OCI-LY7 (cell line): ENCODE measurements around the gene CYP4F2.

Experiments used
- EZH2phosphoT487 ChIP-seq: fragments of 200-600 bp; sonication (generic); IDR thresholded peaks from 2 replicates; pipeline ENCODE4 v1.6.1; 2018; ENCODE audit warnings: low read depth, borderline replicate concordance, mild to moderate bottlenecking, mixed run types, antibody characterized with exemption, low read length, moderate library complexity, mixed read lengths
- TF ChIP-seq, protein P1 (sequence below): fragments of 200-600 bp; sonication (generic); conservative IDR thresholded peaks from 2 replicates; pipeline ENCODE4 v1.5.1; 2014; ENCODE audit warnings: mild to moderate bottlenecking, antibody characterized with exemption, low read length, moderate library complexity, mixed read lengths

DNA sequence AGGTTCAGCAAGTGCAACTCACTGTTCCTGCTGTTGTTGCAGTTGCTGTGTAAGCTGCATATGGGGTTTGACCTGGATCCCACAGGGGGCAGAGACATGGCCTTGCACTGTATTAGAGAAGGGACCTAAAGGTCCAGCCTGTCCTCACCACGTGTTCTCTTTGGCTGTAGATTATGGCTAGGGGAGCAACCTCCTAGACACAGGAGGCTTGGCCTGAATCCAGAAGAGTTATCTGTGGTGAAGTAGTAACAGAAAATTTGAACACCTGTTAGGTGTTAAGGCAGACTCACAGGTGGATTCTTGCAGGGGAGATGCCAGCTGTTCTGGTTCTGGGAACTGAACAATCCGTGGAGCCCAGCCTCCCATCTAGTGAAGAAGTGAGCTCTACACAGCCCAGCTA, 39.9 kb upstream of the CYP4F2 start:
- TF ChIP-seq, protein P1, sequence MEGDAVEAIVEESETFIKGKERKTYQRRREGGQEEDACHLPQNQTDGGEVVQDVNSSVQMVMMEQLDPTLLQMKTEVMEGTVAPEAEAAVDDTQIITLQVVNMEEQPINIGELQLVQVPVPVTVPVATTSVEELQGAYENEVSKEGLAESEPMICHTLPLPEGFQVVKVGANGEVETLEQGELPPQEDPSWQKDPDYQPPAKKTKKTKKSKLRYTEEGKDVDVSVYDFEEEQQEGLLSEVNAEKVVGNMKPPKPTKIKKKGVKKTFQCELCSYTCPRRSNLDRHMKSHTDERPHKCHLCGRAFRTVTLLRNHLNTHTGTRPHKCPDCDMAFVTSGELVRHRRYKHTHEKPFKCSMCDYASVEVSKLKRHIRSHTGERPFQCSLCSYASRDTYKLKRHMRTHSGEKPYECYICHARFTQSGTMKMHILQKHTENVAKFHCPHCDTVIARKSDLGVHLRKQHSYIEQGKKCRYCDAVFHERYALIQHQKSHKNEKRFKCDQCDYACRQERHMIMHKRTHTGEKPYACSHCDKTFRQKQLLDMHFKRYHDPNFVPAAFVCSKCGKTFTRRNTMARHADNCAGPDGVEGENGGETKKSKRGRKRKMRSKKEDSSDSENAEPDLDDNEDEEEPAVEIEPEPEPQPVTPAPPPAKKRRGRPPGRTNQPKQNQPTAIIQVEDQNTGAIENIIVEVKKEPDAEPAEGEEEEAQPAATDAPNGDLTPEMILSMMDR = no peak
- TF ChIP-seq EZH2phosphoT487 = no peak
